DND-41 (cell line): ENCODE results near the gene DCAF4.

Experiments used
- ATAC-seq: fragments of 200-7000 bp; cut with Tn5 transposase; 3 replicates; pipeline ENCODE4 v1.9.1; 2021; ENCODE audit warnings: low read depth; ENCODE audit not compliant: insufficient read depth
- DNase-seq: peaks from one replicate; pipeline ENCODE4 v3.0.0-alpha.2; 2020
- H2AFZ ChIP-seq: 2 replicates; pipeline ENCODE4 v1.6.0; 2012; ENCODE audit warnings: low read depth, low read length
- H3K27ac ChIP-seq: 2 replicates; pipeline ENCODE4 v1.5.1; 2012; ENCODE audit warnings: low read length, inconsistent platforms
- H3K27me3 ChIP-seq: fragments of 200-600 bp; sonication (generic); 2 replicates; pipeline ENCODE4 v1.6.0; 2012; ENCODE audit warnings: low read length, mild to moderate bottlenecking, inconsistent platforms; ENCODE audit not compliant: insufficient read depth, poor library complexity
- H3K36me3 ChIP-seq: 2 replicates; pipeline ENCODE4 v1.5.1; 2012; ENCODE audit warnings: low read length, inconsistent platforms; ENCODE audit not compliant: insufficient read depth
- H3K4me1 ChIP-seq: 2 replicates; pipeline ENCODE4 v1.5.1; 2012; ENCODE audit warnings: mild to moderate bottlenecking, low read length; ENCODE audit not compliant: insufficient read depth
- H3K4me2 ChIP-seq: 2 replicates; pipeline ENCODE4 v1.6.0; 2012; ENCODE audit warnings: mild to moderate bottlenecking, moderate library complexity, low read length, inconsistent platforms; ENCODE audit not compliant: insufficient read depth
- H3K4me3 ChIP-seq, 2 experiments: fragments of 200-600 bp in 1 of 2; shearing (Covaris generic) in 1 of 2; 2 replicates each; pipeline ENCODE4 v1.5.1; 2012 to 2016; ENCODE audit warnings: inconsistent platforms in 2 of 2, low read length in 2 of 2, mild to moderate bottlenecking in 2 of 2, low read depth in 1 of 2, moderate library complexity in 1 of 2
- H3K79me2 ChIP-seq: 2 replicates; pipeline ENCODE4 v1.6.0; 2012; ENCODE audit warnings: low read length, inconsistent platforms; ENCODE audit not compliant: insufficient read depth
- H3K9ac ChIP-seq: 2 replicates; pipeline ENCODE4 v1.6.0; 2012; ENCODE audit warnings: low read depth, mild to moderate bottlenecking, inconsistent platforms, low read length, moderate library complexity
- H3K9me3 ChIP-seq: 2 replicates; pipeline ENCODE4 v1.5.1; 2012; ENCODE audit warnings: low read length, moderate library complexity, mild to moderate bottlenecking, inconsistent platforms; ENCODE audit not compliant: insufficient read depth, severe bottlenecking
- H4K20me1 ChIP-seq: 2 replicates; pipeline ENCODE4 v1.6.0; 2012; ENCODE audit warnings: low read length; ENCODE audit not compliant: insufficient read depth
- EZH2 ChIP-seq: IDR thresholded peaks from 3 replicates; pipeline ENCODE4 v1.6.1; 2012; ENCODE audit warnings: borderline replicate concordance, low read depth, mild to moderate bottlenecking, moderate library complexity, low read length, inconsistent platforms; ENCODE audit not compliant: severe bottlenecking
- TF ChIP-seq, protein P1 (sequence below): IDR thresholded peaks from 2 replicates; pipeline ENCODE4 v1.5.1; 2012; ENCODE audit warnings: borderline replicate concordance, low read length, moderate library complexity, mild to moderate bottlenecking; ENCODE audit not compliant: poor library complexity, severe bottlenecking; ENCODE audit errors: extremely low read depth

DCAF4 gene

DNA sequence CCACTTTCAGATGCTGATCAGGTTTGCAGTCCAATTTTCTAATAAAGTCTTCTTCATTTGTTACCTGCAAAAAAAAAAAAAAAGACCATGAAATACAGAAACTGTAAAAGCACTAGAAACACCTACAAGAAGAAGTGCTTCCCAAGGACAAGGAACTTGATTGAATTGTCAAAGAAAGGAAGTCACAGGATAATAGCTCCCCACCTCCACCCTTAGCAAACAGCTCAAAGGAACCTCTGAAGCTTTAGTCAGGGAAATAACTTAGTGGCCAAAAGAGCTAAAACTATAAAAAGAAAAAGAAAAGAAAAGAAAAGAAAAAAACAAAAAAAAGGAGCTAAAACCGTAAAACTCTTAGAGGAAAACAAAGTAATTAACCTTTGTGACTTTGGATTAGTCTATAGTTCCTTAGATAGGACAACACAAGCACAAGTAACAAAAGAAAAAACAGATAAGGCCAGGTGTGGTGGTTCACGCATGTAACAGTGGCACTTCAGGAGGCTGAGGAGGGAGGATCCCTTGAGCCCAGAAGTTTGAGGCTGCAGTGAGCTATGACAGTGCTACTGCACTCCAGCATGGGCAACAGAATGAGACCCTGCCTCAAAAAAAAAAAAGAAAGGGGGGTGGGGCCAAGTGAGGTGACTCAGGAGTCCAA is 72.1 kb downstream of the DCAF4 start:
- ATAC-seq = no peak
- H4K20me1 ChIP-seq = no peaks in the 10 kb centered on the region; the same call in 1 of the 2 replicates

DNA sequence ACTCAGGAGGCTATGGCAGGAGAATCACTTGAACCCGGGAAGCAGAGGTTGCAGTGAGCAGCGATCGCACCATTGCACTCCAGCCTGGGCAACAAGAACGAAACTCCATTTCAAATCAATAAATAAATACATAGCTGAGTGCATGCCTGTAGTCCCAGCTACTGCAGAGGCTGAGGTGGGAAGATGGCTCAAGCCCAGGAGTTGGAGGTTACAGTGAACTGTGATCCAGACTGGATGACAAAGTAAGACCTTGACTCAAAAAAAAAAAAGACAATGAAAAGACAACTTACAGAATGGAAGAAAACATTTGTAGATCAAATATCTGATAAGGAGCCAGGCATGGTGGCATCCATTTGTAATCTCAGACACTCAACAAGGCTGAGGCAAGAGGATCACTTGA is 73.1 kb downstream of the DCAF4 start:
- peaks cover 18% of the 10 kb centered on the region for H3K79me2 ChIP-seq
- no peak overlapping the region for H3K4me2 ChIP-seq
- H3K36me3 ChIP-seq = peaks cover 56% of the 10 kb centered on the region
- H3K9ac ChIP-seq = no peak overlapping the region
- H3K27me3 ChIP-seq = no peaks in the 10 kb centered on the region
- H2AFZ ChIP-seq = no peak overlapping the region
- H3K9me3 ChIP-seq = no peaks in the 10 kb centered on the region
- H4K20me1 ChIP-seq = peaks cover 5% of the 10 kb centered on the region; the same call in 1 of the 2 replicates
- ATAC-seq = no peak
- TF ChIP-seq, protein P1, sequence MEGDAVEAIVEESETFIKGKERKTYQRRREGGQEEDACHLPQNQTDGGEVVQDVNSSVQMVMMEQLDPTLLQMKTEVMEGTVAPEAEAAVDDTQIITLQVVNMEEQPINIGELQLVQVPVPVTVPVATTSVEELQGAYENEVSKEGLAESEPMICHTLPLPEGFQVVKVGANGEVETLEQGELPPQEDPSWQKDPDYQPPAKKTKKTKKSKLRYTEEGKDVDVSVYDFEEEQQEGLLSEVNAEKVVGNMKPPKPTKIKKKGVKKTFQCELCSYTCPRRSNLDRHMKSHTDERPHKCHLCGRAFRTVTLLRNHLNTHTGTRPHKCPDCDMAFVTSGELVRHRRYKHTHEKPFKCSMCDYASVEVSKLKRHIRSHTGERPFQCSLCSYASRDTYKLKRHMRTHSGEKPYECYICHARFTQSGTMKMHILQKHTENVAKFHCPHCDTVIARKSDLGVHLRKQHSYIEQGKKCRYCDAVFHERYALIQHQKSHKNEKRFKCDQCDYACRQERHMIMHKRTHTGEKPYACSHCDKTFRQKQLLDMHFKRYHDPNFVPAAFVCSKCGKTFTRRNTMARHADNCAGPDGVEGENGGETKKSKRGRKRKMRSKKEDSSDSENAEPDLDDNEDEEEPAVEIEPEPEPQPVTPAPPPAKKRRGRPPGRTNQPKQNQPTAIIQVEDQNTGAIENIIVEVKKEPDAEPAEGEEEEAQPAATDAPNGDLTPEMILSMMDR = no peak
- no peak for TF ChIP-seq EZH2
- no peak overlapping the region for H3K4me3 ChIP-seq
- H3K4me1 ChIP-seq = no peaks in the 10 kb centered on the region
- H3K27ac ChIP-seq = no peak overlapping the region
- no peak for DNase-seq

More for the DNA sequence above, 72.1 kb downstream of the DCAF4 start:
- Histone ChIP-seq H3K79me2 (0 out of 2 replicates have a peak, but pooled peaks cover 9% of the 10 kb centered on the region), H3K4me1 (no peaks in the 10 kb centered on the region), H3K36me3 (peaks cover 51% of the 10 kb centered on the region), H3K4me3 (no peak overlapping the region), H3K9ac (no peak overlapping the region), H2AFZ (no peak overlapping the region), H3K4me2 (no peak overlapping the region), H3K27ac (no peak overlapping the region), H3K27me3 (no peaks in the 10 kb centered on the region), H3K9me3 (no peaks in the 10 kb centered on the region)
- no peak for DNase-seq
- TF ChIP-seq, protein P1 = no peak
- TF ChIP-seq EZH2 = no peak

DNA sequence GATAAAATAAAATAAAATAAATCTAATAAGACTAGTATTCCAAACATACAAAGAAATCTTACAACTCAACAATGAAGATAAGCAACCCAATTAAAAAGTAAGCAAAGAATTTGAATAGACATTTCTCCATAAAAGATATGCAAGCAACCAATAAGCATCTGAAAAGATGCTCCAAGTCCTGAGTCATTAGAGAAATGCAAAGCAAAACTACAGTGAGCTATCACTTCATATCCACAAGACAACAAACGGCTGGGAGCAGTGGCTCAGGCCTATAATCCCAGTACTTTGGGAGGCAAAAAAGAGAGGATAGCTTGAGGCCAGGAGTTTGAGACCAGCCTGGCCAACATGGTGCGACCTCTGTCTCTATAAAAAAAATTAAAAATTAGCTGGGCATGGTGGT is 73.8 kb downstream of the DCAF4 start:
- H2AFZ ChIP-seq = no peak overlapping the region
- no peak overlapping the region for H3K4me3 ChIP-seq
- H4K20me1 ChIP-seq = peaks cover 7% of the 10 kb centered on the region; the same call in 1 of the 2 replicates
- TF ChIP-seq EZH2 = no peak
- TF ChIP-seq, protein P1 = no peak
- no peaks in the 10 kb centered on the region for H3K4me1 ChIP-seq
- no peak overlapping the region for H3K27ac ChIP-seq
- H3K36me3 ChIP-seq = peaks cover 51% of the 10 kb centered on the region
- ATAC-seq (no peak), DNase-seq (no peak)
- H3K9me3 ChIP-seq = no peaks in the 10 kb centered on the region
- no peak overlapping the region for H3K4me2 ChIP-seq
- no peaks in the 10 kb centered on the region for H3K27me3 ChIP-seq
- no peak overlapping the region for H3K9ac ChIP-seq
- H3K79me2 ChIP-seq = peaks cover 25% of the 10 kb centered on the region
